ENCODE results near the gene RAMP1. TPM values are rescaled to one million over a fixed set of nuclear protein-coding genes. Genes with fewer than 3 reads are reported as not detected.
A peak's percentile ranks its signal among the peaks of the same experiment; 100 is the strongest.

RAMP1 gene
- polyA plus RNA-seq, 4 donors = 61.6 to 155 (median 88.0) TPM

DNA sequence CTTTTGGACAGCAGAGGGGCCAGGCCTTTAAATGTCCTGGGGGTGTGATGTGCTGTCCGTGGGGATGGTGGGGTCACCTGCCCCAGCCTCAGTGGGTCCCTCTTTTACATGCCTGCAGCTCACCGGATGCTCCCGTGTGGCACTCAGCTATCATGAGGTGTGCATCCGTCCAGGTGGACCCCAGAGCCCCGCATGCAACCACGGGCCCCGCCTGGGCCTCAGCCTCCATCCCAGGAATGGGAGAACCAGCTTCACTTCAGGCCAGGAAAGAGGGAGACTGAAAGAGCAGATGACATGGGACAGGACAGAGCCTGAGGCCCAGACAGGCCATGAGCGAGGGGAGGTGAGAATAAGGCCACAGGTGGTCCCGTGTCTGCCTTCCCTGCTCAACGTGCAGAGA is 37.5 kb downstream of the RAMP1 start:
- no peak for FAIRE-seq
- H3K9me3 ChIP-seq (ENCODE audit: control insufficient read depth in 2 of 2, insufficient read depth in 1 of 2, low read depth in 1 of 2, low read length in 1 of 2) = no peaks in the 10 kb centered on the region
- H3K4me3 ChIP-seq (ENCODE audit: low read depth in 1 of 3, low read length in 3 of 3) = no peak overlapping the region
- no peak overlapping the region for H3K27ac ChIP-seq (ENCODE audit: low read depth in 1 of 3, low read length in 2 of 3)
- no peak for DNase-seq
- H3K27me3 ChIP-seq (ENCODE audit: control insufficient read depth in 3 of 3, insufficient read depth in 3 of 3, low read length in 3 of 3) = no peaks in the 10 kb centered on the region
- peaks cover 0 to 54% (median 0%) of the 10 kb centered on the region in 3 donors for H3K36me3 ChIP-seq (ENCODE audit: control insufficient read depth in 3 of 3, insufficient read depth in 2 of 3, low read depth in 1 of 3, low read length in 3 of 3)
- WGBS, 3 donors = 87 to 94% (median 89%) methylated on average over 10 of the region's 10 CpGs
- H3K4me1 ChIP-seq (ENCODE audit: control insufficient read depth in 3 of 3, insufficient read depth in 2 of 3, low read depth in 1 of 3, low read length in 2 of 3) = peaks cover 0 to 2% (median 0%) of the 10 kb centered on the region in 3 donors

DNA sequence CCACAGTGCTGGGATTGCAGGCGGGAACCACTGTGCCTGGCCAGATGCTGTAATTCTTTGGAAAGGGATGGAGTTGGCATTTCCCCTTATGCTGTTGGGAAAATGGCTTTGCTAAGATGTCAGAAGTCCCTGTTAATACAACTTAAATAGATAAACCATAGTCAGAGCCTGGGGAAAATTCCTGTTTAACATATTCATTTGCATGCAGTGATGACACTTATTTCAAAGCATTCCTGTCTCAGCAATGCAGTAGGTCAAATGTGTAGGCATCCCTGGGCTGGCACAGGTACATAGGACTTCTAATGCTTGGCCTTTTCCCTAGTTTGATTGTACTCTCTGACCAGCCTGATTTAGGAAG is 38.6 kb downstream of the RAMP1 start:
- peaks cover 0 to 55% (median 0%) of the 10 kb centered on the region in 3 donors for H3K36me3 ChIP-seq (ENCODE audit: control insufficient read depth in 3 of 3, insufficient read depth in 2 of 3, low read depth in 1 of 3, low read length in 3 of 3)
- no peaks in the 10 kb centered on the region for H3K9me3 ChIP-seq (ENCODE audit: control insufficient read depth in 2 of 2, insufficient read depth in 1 of 2, low read depth in 1 of 2, low read length in 1 of 2)
- no peaks in the 10 kb centered on the region for H3K4me1 ChIP-seq (ENCODE audit: control insufficient read depth in 3 of 3, insufficient read depth in 2 of 3, low read depth in 1 of 3, low read length in 2 of 3)
- H3K27me3 ChIP-seq (ENCODE audit: control insufficient read depth in 3 of 3, insufficient read depth in 3 of 3, low read length in 3 of 3) = no peaks in the 10 kb centered on the region
- no peak overlapping the region for H3K4me3 ChIP-seq (ENCODE audit: low read depth in 1 of 3, low read length in 3 of 3)
- FAIRE-seq = no peak
- DNase-seq = no peak
- WGBS, 3 donors = 83 to 91% (median 88%) methylated on average over 1 of the region's 1 CpG
- peak overlapping the region in 1 of 3 donors; percentile 71 for H3K27ac ChIP-seq (ENCODE audit: low read depth in 1 of 3, low read length in 2 of 3)

DNA sequence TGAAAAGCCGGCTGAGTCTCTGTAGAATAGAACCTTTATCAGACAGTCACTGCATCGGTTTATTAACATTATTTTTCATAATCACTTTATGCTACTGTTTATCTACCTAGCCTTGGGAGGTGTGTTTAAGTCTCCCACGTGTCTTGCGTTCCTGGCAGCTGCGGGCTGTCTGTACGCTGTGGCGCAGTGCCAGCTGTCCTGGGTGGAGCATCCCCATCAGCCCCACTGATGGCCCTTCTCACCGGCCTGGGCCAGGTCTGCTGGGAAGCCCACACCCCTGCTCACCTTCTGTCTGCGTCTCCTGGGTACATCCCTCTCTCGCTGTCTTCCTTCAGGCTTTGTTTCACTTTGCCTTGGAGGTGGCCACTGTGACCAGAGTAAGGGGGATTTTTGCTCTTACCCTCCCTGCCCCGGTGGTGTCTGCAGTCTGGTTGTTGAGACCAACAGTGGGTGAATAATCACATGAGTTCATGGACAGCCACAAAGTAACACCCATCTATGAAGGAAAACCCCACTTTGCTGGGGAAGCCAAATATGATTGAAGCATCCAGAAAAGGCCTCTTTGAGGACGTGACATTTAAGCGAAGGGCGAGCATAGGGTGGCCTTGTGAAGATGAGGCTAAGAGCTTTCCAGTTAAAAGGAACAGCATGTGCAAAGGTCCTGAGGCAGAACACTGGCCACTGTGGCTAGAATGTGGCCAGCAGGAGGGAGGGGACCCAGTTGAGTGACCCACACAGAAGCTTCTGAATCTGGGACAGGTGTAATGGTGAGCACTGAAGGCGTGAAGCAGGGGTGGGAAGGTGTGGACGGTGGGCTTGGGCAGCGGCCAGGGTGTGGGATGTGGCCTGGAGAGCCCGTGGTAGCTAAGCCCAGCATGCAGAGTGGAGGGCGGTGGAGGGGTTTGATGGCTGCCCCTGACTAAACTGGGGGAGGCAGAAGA is 41.7 kb downstream of the RAMP1 start:
- WGBS, 3 donors = 66 to 82% (median 69%) methylated on average over 19 of the region's 19 CpGs
- FAIRE-seq = no peak
- Histone ChIP-seq H3K27ac (ENCODE audit: low read depth in 1 of 3, low read length in 2 of 3) (no peak overlapping the region), H3K9me3 (ENCODE audit: control insufficient read depth in 2 of 2, insufficient read depth in 1 of 2, low read depth in 1 of 2, low read length in 1 of 2) (peaks cover 0 to 2% of the 10 kb centered on the region in 2 donors), H3K36me3 (ENCODE audit: control insufficient read depth in 3 of 3, insufficient read depth in 2 of 3, low read depth in 1 of 3, low read length in 3 of 3) (peaks cover 0 to 39% (median 0%) of the 10 kb centered on the region in 3 donors), H3K4me3 (ENCODE audit: low read depth in 1 of 3, low read length in 3 of 3) (no peak overlapping the region), H3K4me1 (ENCODE audit: control insufficient read depth in 3 of 3, insufficient read depth in 2 of 3, low read depth in 1 of 3, low read length in 2 of 3) (no peaks in the 10 kb centered on the region), H3K27me3 (ENCODE audit: control insufficient read depth in 3 of 3, insufficient read depth in 3 of 3, low read length in 3 of 3) (no peaks in the 10 kb centered on the region)
- peak in 1 of 2 donors; percentile 54 for DNase-seq

DNA sequence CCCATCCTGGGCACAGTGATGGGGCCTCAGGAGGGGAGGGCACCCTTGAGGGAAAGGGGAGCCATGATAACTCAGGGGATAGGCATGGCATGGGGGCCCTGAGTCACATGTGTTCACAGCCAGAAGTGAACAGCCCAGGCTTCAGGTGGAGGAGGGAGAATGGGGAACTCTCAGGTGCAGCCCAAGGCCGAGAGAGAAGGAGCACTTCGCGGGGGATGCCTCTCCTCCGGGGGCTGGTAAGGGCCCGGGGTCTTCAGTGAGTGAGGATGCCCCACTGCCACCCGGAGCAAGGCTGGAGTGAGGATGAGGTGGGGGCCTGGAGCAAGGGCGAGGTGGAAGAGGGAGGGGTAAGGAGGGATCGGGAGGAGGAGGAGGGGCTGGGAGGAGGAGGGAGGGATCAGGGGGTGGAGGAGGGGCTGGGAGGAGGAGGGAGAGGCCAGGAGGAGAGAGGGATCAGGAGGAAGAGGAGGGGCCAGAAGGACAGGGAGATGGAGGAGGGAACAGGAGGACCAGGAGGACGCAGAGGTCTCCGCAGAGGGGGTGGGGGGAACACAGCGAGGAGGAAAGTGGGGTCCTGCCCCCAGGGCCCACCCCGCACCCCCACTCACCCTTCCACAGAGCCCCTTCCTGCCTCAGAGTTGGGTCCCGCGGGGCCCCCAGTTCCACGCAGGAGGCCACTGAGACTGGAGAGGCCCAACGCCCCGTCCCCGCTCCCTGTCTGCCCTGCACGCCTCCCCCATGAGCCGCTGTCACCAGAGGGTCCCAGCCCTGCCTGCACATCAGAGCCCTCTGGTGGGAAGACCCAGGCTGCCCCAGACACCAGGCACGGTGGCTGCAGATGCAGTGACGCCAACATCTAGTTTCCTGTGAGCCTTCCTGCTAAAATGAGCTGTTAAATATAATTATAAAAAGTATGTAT is 42.8 kb downstream of the RAMP1 start:
- DNase-seq (no peak), FAIRE-seq (no peak)
- no peaks in the 10 kb centered on the region for H3K4me1 ChIP-seq (ENCODE audit: control insufficient read depth in 3 of 3, insufficient read depth in 2 of 3, low read depth in 1 of 3, low read length in 2 of 3)
- peaks cover 0 to 29% (median 0%) of the 10 kb centered on the region in 3 donors for H3K36me3 ChIP-seq (ENCODE audit: control insufficient read depth in 3 of 3, insufficient read depth in 2 of 3, low read depth in 1 of 3, low read length in 3 of 3)
- no peaks in the 10 kb centered on the region for H3K27me3 ChIP-seq (ENCODE audit: control insufficient read depth in 3 of 3, insufficient read depth in 3 of 3, low read length in 3 of 3)
- peaks cover 0 to 8% of the 10 kb centered on the region in 2 donors for H3K9me3 ChIP-seq (ENCODE audit: control insufficient read depth in 2 of 2, insufficient read depth in 1 of 2, low read depth in 1 of 2, low read length in 1 of 2)
- WGBS, 3 donors = 80 to 91% (median 81%) methylated on average over 20 to 22 of the region's 22 CpGs
- no peak overlapping the region for H3K27ac ChIP-seq (ENCODE audit: low read depth in 1 of 3, low read length in 2 of 3)
- no peak overlapping the region for H3K4me3 ChIP-seq (ENCODE audit: low read depth in 1 of 3, low read length in 3 of 3)

DNA sequence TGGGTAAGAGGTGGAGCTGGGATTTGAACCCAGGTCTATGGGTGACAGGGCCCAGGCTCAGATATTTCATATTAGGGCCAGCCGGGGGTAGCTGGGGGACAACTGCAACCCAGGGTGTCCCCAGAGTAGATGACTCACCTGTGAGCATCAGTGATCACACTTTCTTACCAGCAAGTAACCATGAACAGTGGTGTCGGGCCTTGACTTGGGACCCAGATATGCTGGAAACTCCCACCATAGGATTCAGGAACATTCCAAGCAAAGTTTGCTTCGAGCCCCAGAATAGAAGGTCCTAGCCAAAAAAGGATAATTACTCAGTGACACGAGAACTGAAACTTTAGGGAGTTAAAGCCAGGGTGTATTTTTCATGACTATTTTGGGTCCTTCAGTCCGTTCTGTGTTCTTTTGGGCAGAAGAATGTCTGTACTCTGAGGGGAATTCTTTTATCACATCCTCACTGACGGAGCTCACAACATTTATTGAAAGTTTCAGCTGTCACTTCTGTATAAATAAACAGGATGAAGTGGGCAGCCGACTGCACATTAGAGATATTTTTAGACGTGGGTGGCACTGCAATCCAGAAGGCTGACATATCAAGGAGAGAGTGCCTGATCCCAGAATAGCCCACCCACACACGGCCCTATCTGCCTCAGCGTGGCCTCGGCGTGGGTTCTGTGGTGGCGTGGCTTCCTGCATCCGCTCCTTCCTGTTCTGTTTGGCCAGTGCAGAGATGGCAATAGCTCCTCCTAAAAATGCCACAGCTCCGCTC is 45.6 kb downstream of the RAMP1 start:
- 39 to 82% (median 62%) methylated on average over 15 of the region's 15 CpGs for WGBS, 3 donors
- Histone ChIP-seq H3K27me3 (ENCODE audit: control insufficient read depth in 3 of 3, insufficient read depth in 3 of 3, low read length in 3 of 3) (no peaks in the 10 kb centered on the region), H3K4me3 (ENCODE audit: low read depth in 1 of 3, low read length in 3 of 3) (no peak overlapping the region), H3K27ac (ENCODE audit: low read depth in 1 of 3, low read length in 2 of 3) (peak overlapping the region in 2 of 3 donors; percentile 26 to 29), H3K4me1 (ENCODE audit: control insufficient read depth in 3 of 3, insufficient read depth in 2 of 3, low read depth in 1 of 3, low read length in 2 of 3) (no peaks in the 10 kb centered on the region), H3K9me3 (ENCODE audit: control insufficient read depth in 2 of 2, insufficient read depth in 1 of 2, low read depth in 1 of 2, low read length in 1 of 2) (peaks cover 0 to 18% of the 10 kb centered on the region in 2 donors), H3K36me3 (ENCODE audit: control insufficient read depth in 3 of 3, insufficient read depth in 2 of 3, low read depth in 1 of 3, low read length in 3 of 3) (peaks cover 0 to 41% (median 0%) of the 10 kb centered on the region in 3 donors)
- no peak for FAIRE-seq
- no peak for DNase-seq

DNA sequence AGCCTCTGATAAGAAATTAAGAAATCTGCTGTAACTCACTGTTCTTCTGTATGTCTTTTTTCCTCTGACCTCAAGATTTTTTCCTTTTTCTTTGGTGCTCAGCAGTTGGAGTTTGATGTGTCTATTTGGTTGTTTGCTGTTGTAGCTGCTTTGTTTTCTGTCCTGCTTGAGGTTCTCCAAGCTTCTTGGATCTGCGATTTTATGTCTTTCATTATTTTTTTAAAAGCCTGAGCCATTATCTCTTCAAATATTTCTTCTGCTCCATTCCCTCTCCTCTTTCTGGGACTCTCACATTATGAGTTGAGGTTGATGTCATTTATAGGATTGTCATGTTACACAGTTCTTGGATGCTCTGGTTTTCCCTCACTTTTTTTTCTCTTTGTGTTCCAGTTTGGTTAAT is 47.7 kb downstream of the RAMP1 start:
- WGBS, 3 donors = 95 to 100% (median 100%) methylated on average over 1 of the region's 1 CpG
- peaks cover 0 to 18% of the 10 kb centered on the region in 2 donors for H3K9me3 ChIP-seq (ENCODE audit: control insufficient read depth in 2 of 2, insufficient read depth in 1 of 2, low read depth in 1 of 2, low read length in 1 of 2)
- H3K36me3 ChIP-seq (ENCODE audit: control insufficient read depth in 3 of 3, insufficient read depth in 2 of 3, low read depth in 1 of 3, low read length in 3 of 3) = peaks cover 0 to 41% (median 0%) of the 10 kb centered on the region in 3 donors
- no peak for FAIRE-seq
- H3K4me1 ChIP-seq (ENCODE audit: control insufficient read depth in 3 of 3, insufficient read depth in 2 of 3, low read depth in 1 of 3, low read length in 2 of 3) = no peaks in the 10 kb centered on the region
- no peak for DNase-seq
- H3K27ac ChIP-seq (ENCODE audit: low read depth in 1 of 3, low read length in 2 of 3) = no peak overlapping the region
- no peaks in the 10 kb centered on the region for H3K27me3 ChIP-seq (ENCODE audit: control insufficient read depth in 3 of 3, insufficient read depth in 3 of 3, low read length in 3 of 3)
- no peak overlapping the region for H3K4me3 ChIP-seq (ENCODE audit: low read depth in 1 of 3, low read length in 3 of 3)

DNA sequence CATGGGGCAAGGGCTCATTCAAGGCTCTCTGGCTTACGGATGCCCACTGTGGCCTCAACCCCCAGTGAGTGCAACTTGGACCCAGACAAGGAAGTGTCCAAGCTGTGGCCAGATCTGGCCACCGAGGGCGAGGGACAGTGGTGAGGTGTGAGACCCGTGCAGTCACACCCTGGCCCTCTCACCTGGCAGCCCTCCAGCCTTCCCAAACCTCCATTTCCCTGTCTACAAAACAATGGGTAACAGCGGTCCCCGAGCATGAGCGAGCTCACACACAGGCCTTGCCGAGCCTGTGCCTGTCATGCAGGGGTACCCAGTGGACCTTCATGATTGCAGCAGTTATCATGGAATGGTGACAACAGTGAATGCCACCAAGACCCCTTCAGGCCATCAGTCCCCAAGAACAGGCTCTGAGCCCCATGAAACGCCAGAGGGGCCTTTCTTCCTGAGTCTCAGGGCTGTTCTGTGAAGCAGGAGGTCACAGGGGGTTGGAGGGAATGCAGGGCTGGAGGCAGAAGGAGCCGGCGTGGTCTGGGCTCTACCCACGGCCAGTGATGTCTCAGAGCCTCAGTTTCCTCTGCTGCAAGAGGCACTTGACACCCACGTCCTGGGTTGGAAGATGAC is 49.8 kb downstream of the RAMP1 start:
- no peak overlapping the region for H3K4me3 ChIP-seq (ENCODE audit: low read depth in 1 of 3, low read length in 3 of 3)
- WGBS, 3 donors = 83 to 93% (median 91%) methylated on average over 12 to 13 of the region's 13 CpGs
- H3K9me3 ChIP-seq (ENCODE audit: control insufficient read depth in 2 of 2, insufficient read depth in 1 of 2, low read depth in 1 of 2, low read length in 1 of 2) = peaks cover 0 to 18% of the 10 kb centered on the region in 2 donors
- no peaks in the 10 kb centered on the region for H3K4me1 ChIP-seq (ENCODE audit: control insufficient read depth in 3 of 3, insufficient read depth in 2 of 3, low read depth in 1 of 3, low read length in 2 of 3)
- H3K27ac ChIP-seq (ENCODE audit: low read depth in 1 of 3, low read length in 2 of 3) = no peak overlapping the region
- FAIRE-seq (no peak), DNase-seq (no peak)
- H3K36me3 ChIP-seq (ENCODE audit: control insufficient read depth in 3 of 3, insufficient read depth in 2 of 3, low read depth in 1 of 3, low read length in 3 of 3) = peaks cover 0 to 51% (median 0%) of the 10 kb centered on the region in 3 donors
- H3K27me3 ChIP-seq (ENCODE audit: control insufficient read depth in 3 of 3, insufficient read depth in 3 of 3, low read length in 3 of 3) = no peaks in the 10 kb centered on the region

All from small intestine (tissue), 7 donors.